Colon (tissue), 2 donors: ENCODE results near the gene SLC22A4.

Experiments
- FAIRE-seq: peaks from 2 replicates; lab custom pipeline; 2012; peaks lifted over from hg19 to GRCh38; lab: Jason Lieb, UNC
- donor health status: control.
- donor health status: control.

Gene SLC22A4

DNA sequence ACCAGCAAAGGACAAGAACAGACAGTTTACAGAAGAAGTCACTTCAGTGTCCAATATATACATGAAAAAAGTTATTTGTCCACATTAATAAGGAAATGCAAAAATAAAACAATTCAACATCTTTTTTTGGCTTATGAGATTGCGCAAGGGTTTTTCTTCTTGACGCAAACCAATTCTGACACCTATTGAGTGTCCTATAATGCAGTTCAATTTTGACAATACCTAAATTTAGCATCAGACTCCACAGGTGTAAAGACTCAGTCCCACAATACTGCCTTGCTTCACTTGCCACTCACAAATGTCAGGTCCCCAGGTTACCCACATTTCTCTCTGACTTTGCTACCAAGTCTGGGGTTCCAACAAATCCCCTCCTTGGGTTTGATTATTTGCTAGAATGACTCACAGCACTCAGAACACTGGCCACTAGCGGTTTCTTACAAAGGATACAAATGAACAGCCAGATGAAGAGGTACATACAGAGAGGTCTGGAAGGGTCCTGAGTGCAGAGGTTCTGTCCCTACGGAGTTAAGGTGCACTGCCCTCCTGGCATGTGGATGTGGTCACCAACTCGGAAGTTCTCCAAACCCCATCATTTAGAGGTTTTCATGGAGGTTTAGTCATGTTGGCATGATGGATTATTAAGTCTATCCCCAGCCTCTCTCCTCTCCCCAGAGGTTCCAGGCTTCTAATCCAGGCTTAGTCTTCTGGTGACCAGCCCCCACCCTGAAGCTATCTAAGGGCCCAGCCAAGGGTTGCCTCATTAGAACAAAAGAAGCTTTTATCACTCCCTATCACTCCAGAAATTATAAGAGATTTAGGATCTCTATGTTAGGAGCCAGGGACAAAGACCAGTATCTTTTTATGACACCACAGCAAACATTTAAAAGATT is 48.3 kb downstream of the SLC22A4 start:
- FAIRE-seq: no peak

GRCh38 chr5:132344775-132345514 is 50.8 kb downstream of the SLC22A4 start:
- no peak for FAIRE-seq

GRCh38 chr5:132353486-132353995 is 59.3 kb downstream of the SLC22A4 start:
- FAIRE-seq: no peak

DNA sequence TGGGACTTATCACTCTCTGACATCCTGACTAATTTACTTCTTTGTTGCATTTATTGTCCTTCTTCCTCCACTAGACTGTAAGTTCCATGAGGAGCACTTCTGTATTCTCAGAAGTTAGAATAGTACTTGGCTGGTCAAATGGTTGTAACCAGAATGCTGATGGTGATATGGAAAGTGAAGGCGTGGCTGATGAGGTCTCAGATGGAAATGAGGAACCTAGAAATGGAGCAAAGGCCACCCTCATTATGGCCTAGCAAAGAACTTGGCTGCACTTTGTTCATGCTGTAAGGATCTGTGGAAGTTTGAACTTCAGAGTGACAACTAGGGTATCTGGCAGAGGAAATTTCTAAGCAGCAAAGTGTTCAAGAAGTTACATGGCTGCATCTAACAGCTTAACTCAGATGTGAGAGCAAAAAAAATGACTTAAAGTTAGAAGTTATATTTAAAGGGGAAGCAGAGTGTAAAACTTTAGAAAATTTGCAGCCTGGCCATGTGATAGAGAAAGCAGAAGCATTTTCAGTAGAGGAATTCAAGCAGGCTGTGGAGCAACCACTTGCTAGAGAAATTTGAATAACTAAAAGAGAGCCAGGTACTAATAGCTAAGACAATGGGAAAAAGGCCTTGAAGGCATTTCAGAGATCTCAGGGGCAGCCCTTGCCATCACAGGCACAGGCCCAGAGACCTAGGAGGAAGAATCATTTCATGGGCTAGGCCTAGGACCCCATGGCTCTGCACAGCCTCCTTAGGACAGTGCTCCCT is 60.4 kb downstream of the SLC22A4 start:
- no peak for FAIRE-seq

GRCh38 chr5:132355140-132355765 is 61.1 kb downstream of the SLC22A4 start:
- no peak for FAIRE-seq

- no peak for FAIRE-seq
These were observed 64.6 kb downstream of the SLC22A4 start for GRCh38 chr5:132358775-132359174.

DNA sequence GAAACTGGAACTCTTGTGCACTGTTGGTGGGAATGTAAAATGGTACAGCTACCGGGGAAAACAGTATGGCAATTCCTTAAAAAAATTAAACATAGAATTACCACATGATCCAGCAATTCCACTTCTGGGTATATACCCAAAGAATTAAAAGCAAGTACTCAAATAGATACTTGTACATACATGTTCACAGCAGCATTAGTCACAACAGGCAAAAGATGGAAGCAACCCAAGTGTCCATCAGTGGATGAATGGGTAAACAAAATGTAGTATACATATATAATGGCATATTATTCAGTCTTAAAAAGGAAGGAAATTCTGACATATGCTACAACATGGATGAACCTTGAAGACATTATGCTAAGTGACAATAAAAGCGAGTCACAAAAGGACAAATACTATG is 67.9 kb downstream of the SLC22A4 start:
- no peak for FAIRE-seq

DNA sequence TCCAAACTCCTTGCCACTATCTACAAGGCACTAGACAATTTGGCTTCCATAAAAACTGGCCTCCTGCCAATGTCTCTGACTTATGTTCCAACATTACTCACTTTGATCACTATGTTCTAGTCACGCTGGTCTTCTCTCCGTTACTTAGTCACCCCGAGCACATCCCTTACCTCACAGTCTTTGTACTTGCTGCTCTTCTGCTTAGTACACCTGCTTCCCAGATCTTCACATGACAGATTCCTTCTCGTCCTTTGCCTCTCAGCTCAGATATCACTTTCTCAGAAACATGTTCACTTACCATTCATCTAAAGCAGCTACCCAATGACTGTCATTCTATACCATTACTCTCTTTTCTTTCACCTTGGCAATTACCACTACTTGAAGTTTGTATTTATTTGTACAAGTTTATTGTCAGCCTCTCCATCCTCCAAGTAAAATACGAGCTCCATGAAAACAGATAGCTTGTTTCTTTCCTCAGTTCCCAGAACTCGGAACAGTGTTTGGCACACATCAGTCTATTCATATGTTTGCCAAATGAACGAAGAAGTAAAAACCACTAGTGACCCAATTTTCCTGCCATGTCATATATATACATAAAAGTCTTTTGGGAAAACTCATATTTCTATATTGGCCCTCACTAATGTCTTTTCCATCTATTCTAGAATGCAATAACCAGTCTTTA is 69.4 kb downstream of the SLC22A4 start:
- FAIRE-seq: no peak

GRCh38 chr5:132364319-132364718 is 70.1 kb downstream of the SLC22A4 start:
- no peak for FAIRE-seq

DNA sequence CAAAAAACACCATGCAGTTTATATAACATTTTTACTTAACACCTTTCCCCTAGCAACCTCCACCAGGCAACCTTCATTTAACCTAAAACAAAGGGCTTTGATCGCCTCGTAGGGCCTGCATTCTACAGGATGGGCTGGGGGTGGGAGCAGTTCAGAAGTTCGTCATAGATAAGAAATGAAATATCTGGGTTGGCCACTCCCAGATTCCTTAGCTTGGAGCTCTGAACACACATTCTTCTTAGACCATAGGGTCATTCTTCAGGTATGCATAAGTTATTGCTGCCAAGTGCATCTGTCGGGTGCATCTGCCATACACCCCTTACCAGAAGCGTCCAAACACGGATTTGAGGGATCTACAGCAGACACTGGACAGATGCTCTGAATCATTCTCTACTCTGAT is 71.0 kb downstream of the SLC22A4 start:
- no peak for FAIRE-seq

DNA sequence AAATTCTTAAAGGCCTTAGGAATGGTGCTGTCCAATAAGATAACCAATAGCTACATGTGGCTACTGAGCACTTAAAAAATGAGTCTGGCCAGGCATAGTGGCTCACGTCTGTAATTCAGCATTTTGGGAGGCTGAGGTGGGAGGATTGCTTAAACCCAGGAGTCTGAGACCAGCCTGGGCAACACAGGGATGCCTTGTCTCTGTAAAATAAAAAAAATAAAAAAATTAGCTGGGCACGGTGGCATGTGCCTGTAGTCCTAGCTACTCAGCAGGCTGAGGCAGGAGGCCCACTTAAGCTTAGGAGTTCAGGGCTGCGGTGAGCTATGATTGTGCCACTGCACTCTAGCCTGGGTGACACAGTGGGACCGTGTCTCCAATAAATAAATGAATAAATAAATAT is 74.0 kb downstream of the SLC22A4 start:
- FAIRE-seq: no peak

DNA sequence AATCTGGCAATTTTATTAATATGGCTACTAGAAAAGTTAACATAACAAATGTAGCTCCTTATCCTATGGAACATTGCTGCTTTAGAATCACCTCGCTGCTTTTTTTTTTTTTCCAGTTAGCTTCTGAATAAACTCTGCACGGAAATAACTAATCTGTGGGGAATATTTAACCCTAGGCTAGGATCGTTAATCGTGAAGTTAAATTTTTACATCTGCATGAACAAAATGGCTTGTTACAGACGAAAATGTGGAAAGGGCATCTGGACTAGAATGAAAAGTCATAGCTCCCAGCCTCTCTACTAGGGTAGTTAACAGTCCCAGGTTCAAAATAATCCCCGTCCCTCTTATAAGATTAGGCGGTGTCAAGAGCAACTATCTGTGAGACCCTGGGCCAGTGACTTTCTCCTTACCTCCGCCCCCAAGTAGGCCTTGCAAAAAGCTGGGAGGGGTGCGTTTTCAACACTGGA is 74.8 kb downstream of the SLC22A4 start:
- FAIRE-seq: no peak

DNA sequence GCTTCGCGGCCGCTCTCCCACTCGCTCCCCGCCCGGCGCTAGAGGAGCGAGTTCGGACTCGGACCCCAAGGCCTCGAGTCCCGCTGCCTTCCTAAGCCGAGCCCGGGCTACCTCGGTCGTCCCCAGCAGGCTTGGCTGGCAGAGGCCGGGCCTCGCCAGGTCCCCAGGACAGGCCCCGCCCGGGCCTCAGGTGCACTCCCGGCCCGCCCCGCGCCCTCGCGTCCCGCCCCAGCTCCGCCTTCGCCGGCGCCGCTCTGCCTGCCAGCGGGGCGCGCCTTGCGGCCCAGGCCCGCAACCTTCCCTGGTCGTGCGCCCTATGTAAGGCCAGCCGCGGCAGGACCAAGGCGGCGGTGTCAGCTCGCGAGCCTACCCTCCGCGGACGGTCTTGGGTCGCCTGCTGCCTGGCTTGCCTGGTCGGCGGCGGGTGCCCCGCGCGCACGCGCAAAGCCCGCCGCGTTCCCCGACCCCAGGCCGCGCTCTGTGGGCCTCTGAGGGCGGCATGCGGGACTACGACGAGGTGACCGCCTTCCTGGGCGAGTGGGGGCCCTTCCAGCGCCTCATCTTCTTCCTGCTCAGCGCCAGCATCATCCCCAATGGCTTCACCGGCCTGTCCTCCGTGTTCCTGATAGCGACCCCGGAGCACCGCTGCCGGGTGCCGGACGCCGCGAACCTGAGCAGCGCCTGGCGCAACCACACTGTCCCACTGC is 75.4 kb downstream of the SLC22A4 start, which contains the start of gene SLC22A5:
Gene SLC22A5 (plus strand): TSS at position 237 of the 707 bp plus-strand sequence. CDS start 263 bp downstream, at position 500.
- no peak for FAIRE-seq

DNA sequence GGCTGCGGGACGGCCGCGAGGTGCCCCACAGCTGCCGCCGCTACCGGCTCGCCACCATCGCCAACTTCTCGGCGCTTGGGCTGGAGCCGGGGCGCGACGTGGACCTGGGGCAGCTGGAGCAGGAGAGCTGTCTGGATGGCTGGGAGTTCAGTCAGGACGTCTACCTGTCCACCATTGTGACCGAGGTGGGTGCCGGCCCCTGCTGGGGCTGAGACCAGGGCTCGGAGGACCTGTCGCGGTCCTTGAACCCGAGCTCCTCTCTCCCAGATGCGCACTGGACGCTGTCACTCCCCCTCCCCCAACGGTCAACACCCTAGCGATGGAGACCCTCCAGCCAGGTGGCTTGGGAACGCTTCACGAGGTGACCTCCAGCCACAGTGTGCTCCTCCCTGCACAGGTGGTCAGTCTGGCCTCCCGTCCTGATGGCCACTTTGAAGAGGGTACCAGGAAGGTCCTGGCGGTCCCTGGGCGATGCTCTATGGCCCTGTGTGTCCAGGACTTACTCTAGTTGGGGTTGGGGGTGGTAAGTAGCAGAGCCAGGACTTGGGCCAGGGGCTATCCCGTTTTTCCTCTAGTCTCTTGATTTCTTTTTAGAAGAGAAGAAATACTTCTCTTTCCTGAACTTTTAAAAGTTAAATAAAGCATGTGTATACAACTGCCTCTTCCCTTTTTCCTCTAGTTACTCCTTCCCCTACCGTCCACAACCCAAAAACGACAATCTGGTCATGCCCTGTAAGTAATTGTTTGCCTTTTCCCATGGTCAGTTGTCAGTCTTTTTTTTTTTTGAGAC is 76.2 kb downstream of the SLC22A4 start:
- FAIRE-seq: no peak

GRCh38 chr5:132370971-132371602 is 76.9 kb downstream of the SLC22A4 start:
- no peak for FAIRE-seq

- no peak for FAIRE-seq
These were observed 77.4 kb downstream of the SLC22A4 start for GRCh38 chr5:132371603-132371994.

DNA sequence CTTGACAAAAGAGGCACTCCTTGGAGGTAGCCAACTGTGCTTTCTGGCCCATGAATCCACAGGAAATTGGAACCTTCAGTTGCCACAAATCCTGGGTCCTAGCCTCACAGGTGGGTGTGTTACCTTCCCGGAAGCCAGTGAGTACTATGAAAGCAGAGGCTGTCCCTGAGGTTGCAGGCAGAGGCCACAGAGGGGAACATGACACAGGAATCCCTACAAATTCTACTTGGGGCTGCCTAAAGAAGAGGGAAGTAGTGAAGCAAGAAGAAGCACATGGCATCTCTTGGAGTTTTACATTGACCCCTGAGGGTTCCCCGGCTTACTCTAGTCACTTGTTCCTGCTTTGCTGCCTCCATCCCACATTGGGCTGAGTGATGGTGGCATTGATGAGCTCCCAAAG is 77.9 kb downstream of the SLC22A4 start:
- FAIRE-seq: no peak

GRCh38 chr5:132372542-132372941 is 78.3 kb downstream of the SLC22A4 start:
- no peak for FAIRE-seq

- no peak for FAIRE-seq
These were observed 81.8 kb downstream of the SLC22A4 start for GRCh38 chr5:132375957-132376356.
